H1 (cell line): ENCODE data around the gene RNF44. TPM values are rescaled to one million over a fixed set of nuclear protein-coding genes. Genes with fewer than 3 reads are reported as not detected.

Experiments used
- CTCF ChIA-PET: fragments of 300-600 bp; sonication (Branson Sonifier 250); formaldehyde crosslinking; loops from one replicate; lab custom pipeline; 2021; ENCODE audit not compliant: partially characterized antibody; lab: Charles Lee
- POLR2A ChIA-PET: fragments of 300-600 bp; sonication (Branson Sonifier 250); formaldehyde crosslinking; loops from one replicate; lab custom pipeline; 2021; ENCODE audit warnings: inconsistent platforms; ENCODE audit not compliant: partially characterized antibody; lab: Charles Lee
- DNase-seq, 2 experiments: peaks; one replicate each; pipeline versions ENCODE4 v3.0.0 to v3.0.0-alpha.2; 2010 to 2022; ENCODE audit warnings: low spot score in 2 of 2, low read depth in 1 of 2, mixed read lengths in 1 of 2
- FAIRE-seq: peaks from 2 replicates; lab custom pipeline; 2011; peaks lifted over from hg19 to GRCh38; lab: Jason Lieb, UNC
- H2AFZ ChIP-seq: 2 replicates; pipeline ENCODE4 v1.8.1; 2012; ENCODE audit warnings: low read length, inconsistent platforms
- H2AK5ac ChIP-seq: 2 replicates; pipeline ENCODE4 v1.6.1; 2013; ENCODE audit warnings: low read depth, low read length
- H2BK120ac ChIP-seq: replicated peaks from 2 replicates; pipeline ENCODE3; 2013; ENCODE audit warnings: low read depth, low read length, inconsistent platforms
- H2BK12ac ChIP-seq: 2 replicates; pipeline ENCODE4 v1.6.1; 2013; ENCODE audit warnings: low read depth, low read length
- H2BK15ac ChIP-seq: 2 replicates; pipeline ENCODE4 v1.6.1; 2013; ENCODE audit warnings: low read length
- H2BK20ac ChIP-seq: 2 replicates; pipeline ENCODE4 v1.6.1; 2013; ENCODE audit warnings: low read length
- H2BK5ac ChIP-seq: 2 replicates; pipeline ENCODE4 v1.6.1; 2013; ENCODE audit warnings: low read depth, low read length
- H3K14ac ChIP-seq: 2 replicates; pipeline ENCODE4 v1.6.1; 2013; ENCODE audit warnings: inconsistent platforms; ENCODE audit not compliant: insufficient read length
- H3K18ac ChIP-seq: 2 replicates; pipeline ENCODE4 v1.6.1; 2013; ENCODE audit warnings: low read length; ENCODE audit errors: extremely low read depth
- H3K23ac ChIP-seq: 2 replicates; pipeline ENCODE4 v1.6.1; 2013; ENCODE audit warnings: inconsistent platforms; ENCODE audit not compliant: insufficient read length
- H3K23me2 ChIP-seq: 2 replicates; pipeline ENCODE4 v1.6.1; 2013; ENCODE audit warnings: low read depth, low read length
- H3K27ac ChIP-seq: 2 replicates; pipeline ENCODE4 v1.6.1; 2011; ENCODE audit warnings: low read depth, low read length, inconsistent platforms
- H3K27me3 ChIP-seq, 4 experiments: replicated peaks in 1 of 4; 1 replicate in 1 of 4; 2 replicates in 3 of 4; pipeline versions ENCODE4 v1.6.1 to v1.8.1; 2011 to 2013; ENCODE audit warnings: low read length in 3 of 4, mild to moderate bottlenecking in 3 of 4, inconsistent platforms in 2 of 4, mixed read lengths in 2 of 4, moderate library complexity in 1 of 4; ENCODE audit not compliant: control insufficient read depth in 3 of 4, insufficient read depth in 3 of 4; ENCODE audit errors: extremely low read depth in 1 of 4
- H3K36me3 ChIP-seq, 4 experiments: 2 replicates each; pipeline versions ENCODE4 v1.6.1 to v1.8.1; 2011 to 2013; ENCODE audit warnings: mild to moderate bottlenecking in 4 of 4, low read length in 3 of 4, moderate library complexity in 2 of 4, control low read depth in 1 of 4, inconsistent platforms in 1 of 4; ENCODE audit not compliant: insufficient read depth in 4 of 4, control insufficient read depth in 2 of 4
- H3K4ac ChIP-seq: replicated peaks from 2 replicates; pipeline ENCODE3; 2013; ENCODE audit warnings: low read length, low read depth, mixed read lengths, inconsistent platforms; ENCODE audit not compliant: insufficient read length
- H3K4me1 ChIP-seq, 4 experiments: replicated peaks in 1 of 4; 1 replicate in 1 of 4; 2 replicates in 3 of 4; pipeline versions ENCODE4 v1.6.1 to v1.8.1; 2011 to 2013; ENCODE audit warnings: low read length in 3 of 4, inconsistent platforms in 2 of 4, mixed read lengths in 1 of 4; ENCODE audit not compliant: insufficient read depth in 4 of 4, control insufficient read depth in 3 of 4
- H3K4me2 ChIP-seq, 2 experiments: 2 replicates each; pipeline versions ENCODE4 v1.6.1 to v1.8.1; 2011 to 2013; ENCODE audit warnings: low read depth in 2 of 2, low read length in 2 of 2, control low read depth in 1 of 2, inconsistent platforms in 1 of 2, mild to moderate bottlenecking in 1 of 2; ENCODE audit not compliant: insufficient read depth in 1 of 2
- H3K4me3 ChIP-seq, 4 experiments: fragments of 200-600, 300-600 bp in 1 of 4; sonication (generic), shearing (Covaris generic), sonication (Bioruptor Twin) in 1 of 4; 2 replicates each; pipeline versions ENCODE4 v1.5.1 to v1.8.1; 2011 to 2016; ENCODE audit warnings: low read length in 4 of 4, low read depth in 3 of 4, control low read depth in 2 of 4, inconsistent platforms in 2 of 4, mild to moderate bottlenecking in 2 of 4, mixed read lengths in 1 of 4, moderate library complexity in 1 of 4; ENCODE audit not compliant: insufficient read depth in 2 of 4; ENCODE audit errors: extremely low read depth in 1 of 4
- H3K56ac ChIP-seq: replicated peaks from 2 replicates; pipeline ENCODE3; 2013; ENCODE audit warnings: low read depth, mild to moderate bottlenecking, mixed read lengths, low read length, inconsistent platforms; ENCODE audit not compliant: insufficient read length
- H3K79me1 ChIP-seq: 2 replicates; pipeline ENCODE4 v1.6.1; 2013; ENCODE audit warnings: low read depth, low read length, control low read depth
- H3K79me2 ChIP-seq, 2 experiments: 2 replicates each; pipeline versions ENCODE4 v1.6.1 to v1.8.1; 2012 to 2013; ENCODE audit warnings: low read length in 2 of 2, mild to moderate bottlenecking in 2 of 2, inconsistent platforms in 1 of 2; ENCODE audit not compliant: insufficient read depth in 2 of 2, control insufficient read depth in 1 of 2
- H3K9ac ChIP-seq, 4 experiments: replicated peaks in 1 of 4; 1 replicate in 1 of 4; 2 replicates in 3 of 4; pipeline versions ENCODE4 v1.6.1 to v1.8.1; 2011 to 2013; ENCODE audit warnings: low read depth in 3 of 4, low read length in 3 of 4, control low read depth in 2 of 4, mild to moderate bottlenecking in 2 of 4, moderate library complexity in 2 of 4, inconsistent platforms in 1 of 4; ENCODE audit errors: extremely low read depth in 1 of 4
- H3K9me3 ChIP-seq, 2 experiments: 2 replicates each; pipeline versions ENCODE4 v1.6.1 to v1.8.1; 2012 to 2013; ENCODE audit warnings: mild to moderate bottlenecking in 2 of 2, moderate library complexity in 2 of 2, control low read depth in 1 of 2, inconsistent platforms in 1 of 2, low read depth in 1 of 2, low read length in 1 of 2, mixed read lengths in 1 of 2; ENCODE audit not compliant: insufficient read depth in 2 of 2
- H4K20me1 ChIP-seq, 2 experiments: replicated peaks in 1 of 2; 2 replicates each; pipeline versions ENCODE3 to v1.8.1; 2011 to 2013; ENCODE audit warnings: inconsistent platforms in 2 of 2, low read length in 2 of 2, mild to moderate bottlenecking in 1 of 2; ENCODE audit not compliant: insufficient read depth in 2 of 2, control insufficient read depth in 1 of 2
- H4K5ac ChIP-seq: 2 replicates; pipeline ENCODE4 v1.6.1; 2013; ENCODE audit warnings: low read length, low read depth, mixed read lengths, inconsistent platforms; ENCODE audit not compliant: insufficient read length
- H4K8ac ChIP-seq: 2 replicates; pipeline ENCODE4 v1.8.0; 2013; ENCODE audit warnings: mild to moderate bottlenecking, moderate library complexity, low read length, inconsistent platforms; ENCODE audit not compliant: insufficient read depth; ENCODE audit errors: extremely low read depth
- H4K91ac ChIP-seq: replicated peaks from 2 replicates; pipeline ENCODE3; 2013; ENCODE audit warnings: low read length, mixed read lengths, inconsistent platforms; ENCODE audit not compliant: insufficient read length
- CEBPB ChIP-seq: IDR thresholded peaks from 2 replicates; pipeline ENCODE4 v1.6.1; 2012; ENCODE audit warnings: low read depth, low read length
- JUN ChIP-seq: IDR thresholded peaks from 2 replicates; pipeline ENCODE4 v1.6.1; 2011; ENCODE audit warnings: low read depth, mild to moderate bottlenecking, improper control_type of control experiment, low read length
- KDM4A ChIP-seq: IDR thresholded peaks from one replicate; pipeline ENCODE4 v1.7.1; 2012; ENCODE audit warnings: low read depth, mild to moderate bottlenecking, moderate library complexity, low read length, inconsistent platforms; ENCODE audit not compliant: severe bottlenecking
- PHF8 ChIP-seq: fragments of 200-600 bp; sonication (generic); conservative IDR thresholded peaks from 2 replicates; pipeline ENCODE4 v1.7.1; 2012; ENCODE audit warnings: low read depth, mild to moderate bottlenecking, inconsistent platforms, low read length, moderate library complexity
- POLR2A ChIP-seq, 2 experiments: IDR thresholded peaks; 1 replicate in 1 of 2; 2 replicates in 1 of 2; pipeline ENCODE4 v1.6.1; 2011; ENCODE audit warnings: low read depth in 2 of 2, low read length in 2 of 2, mild to moderate bottlenecking in 2 of 2; ENCODE audit errors: control extremely low read depth in 1 of 2
- RBBP5 ChIP-seq: IDR thresholded peaks from 2 replicates; pipeline ENCODE4 v1.7.1; 2012; ENCODE audit warnings: low read depth, mild to moderate bottlenecking, inconsistent platforms, low read length, moderate library complexity, borderline replicate concordance
- RFX5 ChIP-seq: IDR thresholded peaks from 2 replicates; pipeline ENCODE4 v1.6.1; 2011; ENCODE audit warnings: low read depth, low read length, improper control_type of control experiment, borderline replicate concordance
- SIN3A ChIP-seq, 2 experiments: IDR thresholded peaks in 1 of 2; conservative IDR thresholded peaks in 1 of 2; 2 replicates each; pipeline ENCODE4 v1.6.1; 2011 to 2012; ENCODE audit warnings: low read length in 2 of 2, improper control_type of control experiment in 1 of 2, low read depth in 1 of 2, mild to moderate bottlenecking in 1 of 2
- WGBS, 2 experiments: shearing (Covaris generic) in 1 of 2; methylation state at CpG; one replicate each; pipeline versions ENCODE4 v1.1.6 to v1.1.7; 2013 to 2015; ENCODE audit warnings: low lambda C conversion rate in 2 of 2, mixed read lengths in 2 of 2, inconsistent platforms in 1 of 2, low coverage in 1 of 2, missing lambda C conversion rate in 1 of 2; ENCODE audit not compliant: insufficient replicate concordance in 2 of 2, insufficient coverage in 1 of 2, insufficient read length in 1 of 2; ENCODE audit errors: extremely low coverage in 1 of 2, missing lambda C conversion rate in 1 of 2; 5-methylcytosine and 5-hydroxymethylcytosine counted together
- polyA plus RNA-seq, 7 experiments: library from polyadenylated mRNA; depleted of rRNA in 3 of 7; stranded (reverse) in 5 of 7; unstranded in 2 of 7; fragments of >200 nt in 5 of 7; fragments of 200-250 nt in 2 of 7; gene quantifications; 1 replicate in 5 of 7; 2 replicates in 1 of 7; 4 replicates in 1 of 7; pipeline versions ENCODE4 v1.2.1 to v1.2.3, GENCODE V29; 2011 to 2013; ENCODE audit warnings: missing spikeins in 2 of 7, mixed read lengths in 2 of 7
- total RNA-seq: library from RNA; stranded (reverse); fragmentation: NEBNext Ultra II Directional; extraction: Animal tissue kit (Norgen Biotek cat#: 25700); gene quantifications from 2 replicates; pipeline ENCODE4 v1.2.1, GENCODE V29; 2021

RNF44 gene
- total and polyA plus RNA-seq, 2 of the 8 experiments (the other 6 are each of a cell fraction or from before 2014, with no cell fraction given): 54.7 to 164 TPM

- H3K27ac ChIP-seq: no peak overlapping the region
- no peak overlapping the region for H3K4ac ChIP-seq
- H2BK5ac ChIP-seq: no peak overlapping the region
- no peaks in the 10 kb centered on the region for H4K20me1 ChIP-seq
- H3K9me3 ChIP-seq: no peaks in the 10 kb centered on the region
- H2BK15ac ChIP-seq: no peak overlapping the region
- H3K18ac ChIP-seq: no peak overlapping the region
- peaks cover 11 to 40% (median 20%) of the 10 kb centered on the region in 4 experiments for H3K36me3 ChIP-seq
- H3K23ac ChIP-seq: no peak overlapping the region
- no peak overlapping the region for H2AFZ ChIP-seq
- H4K91ac ChIP-seq: no peak overlapping the region
- no peak overlapping the region for H3K4me3 ChIP-seq
- ChIA-PET POLR2A (interaction anchor here (0.7 to 26.0 kb wide), 2 partner anchors 10 to 29 kb away, joined by 3 to 458 read pairs; partner anchors contain the start of gene RNF44), CTCF (interaction anchor here (1.1 kb wide), 1 partner anchor 12 kb away, joined by 3 read pairs; no protein-coding TSS in a partner anchor)
- DNase-seq: no peak
- H2BK12ac ChIP-seq: no peak overlapping the region
- no peaks in the 10 kb centered on the region for H3K23me2 ChIP-seq
- no peak overlapping the region for H3K56ac ChIP-seq
- no peak overlapping the region for H4K5ac ChIP-seq
- no peak overlapping the region for H2AK5ac ChIP-seq
- no peak overlapping the region for H3K9ac ChIP-seq
- 95% methylated on average over 2 of the region's 2 CpGs; no CpG with 5 or more reads in 1 of the 2 experiments for WGBS, 2 experiments
- H3K79me2 ChIP-seq: no peaks in the 10 kb centered on the region
- no peak overlapping the region for H2BK20ac ChIP-seq
- no peaks in the 10 kb centered on the region for H3K79me1 ChIP-seq
- H4K8ac ChIP-seq: no peak overlapping the region
- H2BK120ac ChIP-seq: no peak overlapping the region
- no peak overlapping the region for H3K4me2 ChIP-seq
- H3K4me1 ChIP-seq: no peaks in the 10 kb centered on the region
- H3K27me3 ChIP-seq: no peaks in the 10 kb centered on the region
- no peak overlapping the region for H3K14ac ChIP-seq
- no peak for FAIRE-seq
- TF ChIP-seq JUN (no peak), CEBPB (no peak), RFX5 (no peak), RBBP5 (no peak), POLR2A (IDR thresholded peaks at IDR 0.05; ENCODE audit: control extremely low read depth in 1 of 2, low read depth in 2 of 2, low read length in 2 of 2) (no peak), KDM4A (no peak), PHF8 (no peak), SIN3A (conservative IDR thresholded peaks at IDR 0.05 in 1 of 2, IDR thresholded peaks at IDR 0.05 in 1 of 2; ENCODE audit: low read depth in 1 of 2, low read length in 2 of 2) (no peak)
These were observed 29.3 kb downstream of the RNF44 start for GRCh38 chr5:176507911-176508310.
